Adrenal gland (tissue), 12 donors: ENCODE data around the gene DIO3. TPM values are rescaled to one million over a fixed set of nuclear protein-coding genes. Genes with fewer than 3 reads are reported as not detected.
"Not testable (repeated sequence)": the region's sequence is repeated elsewhere in the genome, so short reads cannot be mapped to it uniquely, and the experiment has no call there.

Source experiments
- DNase-seq, 7 donors: peaks; one replicate each; pipeline ENCODE4 v3.0.0-alpha.2; 2019 to 2020
- H3K27ac ChIP-seq, 5 donors: fragments of 200-600 bp; sonication (generic) in 4 of 5; 1 replicate in 3 of 5; 2 replicates in 2 of 5; pipeline versions ENCODE4 v1.5.1 to v1.8.0; 2016 to 2020; ENCODE audit warnings: mild to moderate bottlenecking in 1 of 5
- H3K27me3 ChIP-seq: fragments of 200-600 bp; 2 replicates; pipeline ENCODE4 v1.8.0; 2021
- H3K36me3 ChIP-seq, 2 donors: fragments of 200-600 bp; replicated peaks in 1 of 2; 1 replicate in 1 of 2; 2 replicates in 1 of 2; pipeline versions ENCODE4 v1.5.1 to v1.8.0; 2018 to 2022
- H3K4me1 ChIP-seq, 2 donors: fragments of 200-600 bp; replicated peaks in 1 of 2; 1 replicate in 1 of 2; 2 replicates in 1 of 2; pipeline versions ENCODE4 v1.5.1 to v1.8.0; 2018 to 2021
- H3K4me3 ChIP-seq, 4 donors: fragments of 200-600 bp; sonication (generic) in 3 of 4; one replicate each; pipeline ENCODE4 v1.5.1; 2016 to 2018
- H3K9me3 ChIP-seq, 3 donors: fragments of 200-600 bp; sonication (generic) in 1 of 3; replicated peaks in 1 of 3; 1 replicate in 2 of 3; 2 replicates in 1 of 3; pipeline versions ENCODE4 v1.5.1 to v1.8.0; 2016 to 2021
- CTCF ChIP-seq, 6 experiments: fragments of 450-650 bp in 4 of 6; fragments of 200-600 bp in 2 of 6; sonication (generic) in 1 of 6; IDR thresholded peaks; 1 replicate in 5 of 6; 2 replicates in 1 of 6; pipeline versions ENCODE4 v1.5.1 to v1.8.0; 2016 to 2021; ENCODE audit warnings: antibody characterized with exemption in 6 of 6, mild to moderate bottlenecking in 2 of 6, moderate library complexity in 1 of 6
- POLR2A ChIP-seq, 2 donors: fragments of 450-650 bp; IDR thresholded peaks; one replicate each; pipeline ENCODE4 v1.6.1; 2017; ENCODE audit warnings: antibody characterized with exemption in 2 of 2, mild to moderate bottlenecking in 2 of 2, moderate library complexity in 1 of 2
- WGBS, 4 donors: extraction: QIAGEN DNeasy Blood & Tissue Kit in 2 of 4; methylation state at CpG; one replicate each; pipeline versions ENCODE4 v1.1.5 to v1.1.7; 2013 to 2017; 5-methylcytosine and 5-hydroxymethylcytosine counted together
- intact Hi-C, 2 donors: fragments of 100-400 bp; cut with DNase I; formaldehyde crosslinking; loops; one replicate each; pipeline versions ENCODE4 v1.14.1 to v1.15.0; 2022 to 2023
- polyA plus RNA-seq, 3 donors: library from polyadenylated mRNA; stranded (reverse); fragments of 200-250 nt in 2 of 3; fragments of 350-450 nt in 1 of 3; fragmentation: Illumina TruSeq in 1 of 3; extraction: RNeasy Lipid Tissue Mini Kit (QIAGEN cat#74804) in 1 of 3; gene quantifications; one replicate each; pipeline ENCODE4 v1.2.3, GENCODE V29; 2013 to 2014
- total RNA-seq, 9 donors: library from RNA; depleted of rRNA in 4 of 9; stranded (reverse); fragments of >200 nt in 4 of 9; fragments of 120-200 nt in 1 of 9; fragmentation: NEBNext Ultra II Directional in 1 of 9; extraction: Animal tissue kit (Norgen Biotek cat#: 25700) in 1 of 9; gene quantifications; one replicate each; pipeline versions ENCODE4 v1.1.0 to v1.2.4, GENCODE V29; 2013 to 2023
- donor health status: healthy with polysubstance abuse.
- donor health status: Bipolar disorder and iron deficiency.
- donor health status: DM: yes; HTN: yes; CAD: no.
- donor health status: DM: no; HTN: no; CAD: no.
- donor health status: DM: no; HTN: no; CAD: no.
- donor health status: DM: yes; HTN: yes; CAD: no.

DIO3 gene
- total and polyA plus RNA-seq, 12 donors: 0.16 to 1.8 (median 0.27) TPM; not detected in 3

- H3K4me3 ChIP-seq: peak overlapping the region in 1 of 4 donors; percentile 4
- H3K27ac ChIP-seq: no peak overlapping the region
- TF ChIP-seq CTCF (IDR thresholded peaks at IDR 0.05): no peak
- TF ChIP-seq POLR2A (IDR thresholded peaks at IDR 0.05): no peak
- no peaks in the 10 kb centered on the region for H3K36me3 ChIP-seq
- H3K4me1 ChIP-seq: no peaks in the 10 kb centered on the region
- intact Hi-C loops: no loop called here
- DNase-seq: no peak
- peaks cover 0 to 5% (median 0%) of the 10 kb centered on the region in 3 donors for H3K9me3 ChIP-seq
- H3K27me3 ChIP-seq: peaks cover 54% of the 10 kb centered on the region
- 3 to 6% (median 5%) methylated on average over 32 to 51 of the region's 51 CpGs for WGBS, 4 donors
Measured at GRCh38 chr14:101564819-101565698, 3.8 kb downstream of the DIO3 start.

DNA sequence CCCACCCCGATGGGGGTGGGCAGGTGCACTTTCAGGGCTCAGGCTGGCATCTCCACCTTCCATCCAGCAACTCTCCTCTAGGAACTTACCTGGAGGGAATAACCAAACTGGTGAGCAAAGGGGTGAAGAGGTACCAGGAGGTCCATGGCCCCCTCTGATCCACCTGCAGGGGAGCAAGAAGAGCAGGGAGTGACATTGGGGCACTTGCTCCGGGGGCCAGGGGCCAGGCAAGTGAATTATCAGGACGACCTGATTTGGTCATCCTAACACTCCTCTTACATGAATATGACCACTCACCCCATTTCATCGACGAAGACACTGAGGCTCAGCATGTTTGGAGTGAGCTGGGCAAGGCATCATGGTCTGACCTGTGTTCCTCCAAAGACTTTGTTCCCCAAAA lies 6.0 kb downstream of the DIO3 start:
- WGBS, 4 donors: 77 to 91% (median 84%) methylated on average over 4 to 5 of the region's 5 CpGs
- H3K27ac ChIP-seq: no peak overlapping the region
- TF ChIP-seq POLR2A (IDR thresholded peaks at IDR 0.05) (no peak), CTCF (IDR thresholded peaks at IDR 0.05) (no peak)
- no peak for DNase-seq
- H3K4me3 ChIP-seq: no peak overlapping the region
- no peaks in the 10 kb centered on the region for H3K36me3 ChIP-seq
- intact Hi-C loops: no loop called here
- H3K27me3 ChIP-seq: peaks cover 41% of the 10 kb centered on the region
- H3K4me1 ChIP-seq: no peaks in the 10 kb centered on the region
- H3K9me3 ChIP-seq: no peaks in the 10 kb centered on the region

GRCh38 chr14:101571004-101571403 lies 9.7 kb downstream of the DIO3 start:
- no peak for TF ChIP-seq POLR2A (IDR thresholded peaks at IDR 0.05)

DNA sequence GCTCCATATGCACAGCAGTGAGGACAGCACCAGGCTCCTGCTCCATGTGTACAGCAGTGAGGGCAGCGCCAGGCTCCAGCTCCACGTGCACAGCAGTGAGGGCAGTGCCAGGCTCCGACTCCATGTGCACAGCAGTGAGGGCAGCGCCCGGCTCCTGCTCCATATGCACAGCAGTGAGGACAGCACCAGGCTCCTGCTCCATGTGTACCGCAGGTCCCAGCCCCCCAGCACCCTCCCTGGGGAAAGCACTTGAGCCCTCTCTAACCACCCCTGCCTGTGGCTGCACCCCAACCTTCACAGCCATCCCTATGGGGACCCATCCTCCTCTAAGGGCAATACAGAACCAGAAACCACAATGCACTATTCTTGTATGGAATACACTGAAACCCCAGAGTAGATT lies 11.2 kb downstream of the DIO3 start:
- H3K27ac ChIP-seq, H3K36me3 ChIP-seq, intact Hi-C loops, H3K27me3 ChIP-seq, H3K4me3 ChIP-seq, DNase-seq, H3K9me3 ChIP-seq, H3K4me1 ChIP-seq: not testable (repeated sequence)
- WGBS, 4 donors: 87 to 91% (median 88%) methylated on average over 1 to 6 of the region's 6 CpGs; no CpG with 5 or more reads in 1 of the 4 donors

More at GRCh38 chr14:101571004-101571403, 9.7 kb downstream of the DIO3 start:
- Histone ChIP-seq H3K27me3 (peaks cover 6% of the 10 kb centered on the region), H3K4me1 (no peaks in the 10 kb centered on the region), H3K27ac (no peak overlapping the region), H3K9me3 (no peaks in the 10 kb centered on the region), H3K4me3 (no peak overlapping the region), H3K36me3 (no peaks in the 10 kb centered on the region)
- DNase-seq: no peak
- 36 to 69% (median 66%) methylated on average over 5 of the region's 5 CpGs for WGBS, 4 donors
- intact Hi-C loops: no loop called here

GRCh38 chr14:101573289-101573688 lies 12.0 kb downstream of the DIO3 start:
- Histone ChIP-seq H3K36me3 (no peaks in the 10 kb centered on the region), H3K27me3 (peaks cover 2% of the 10 kb centered on the region), H3K27ac (no peak overlapping the region), H3K4me3 (no peak overlapping the region), H3K9me3 (no peaks in the 10 kb centered on the region), H3K4me1 (no peaks in the 10 kb centered on the region)
- 79 to 93% (median 88%) methylated on average over 7 to 8 of the region's 8 CpGs for whole genome bisulfite sequencing, 4 donors
- intact Hi-C loops: no loop called here
- TF ChIP-seq CTCF (IDR thresholded peaks at IDR 0.05): no peak
- no peak for TF ChIP-seq POLR2A (IDR thresholded peaks at IDR 0.05)
- no peak for DNase-seq
